ENCODE measurements around the gene UBQLN3.

- no peak for TF ChIP-seq CTCF (IDR thresholded peaks at IDR 0.05; ENCODE audit: low read depth, low read length)
- TF ChIP-seq POLR2A (IDR thresholded peaks at IDR 0.05; ENCODE audit: extremely low read depth, insufficient read length), result no peak
- no peak for TF ChIP-seq MAX (IDR thresholded peaks at IDR 0.05; ENCODE audit: low read depth, low read length)
Measured at GRCh38 chr11:5521540-5521939, 11.8 kb upstream of the UBQLN3 start.
